GM11168 (cell line): ENCODE results near the gene MMD.

Experiments
- in situ Hi-C: fragments of 300-500 bp; cut with MboI; formaldehyde crosslinking; loops from one replicate; pipeline ENCODE4 v1.12.0; 2022; ENCODE audit warnings: low sequenced_read_pairs; ENCODE audit not compliant: unreplicated experiment

The MMD gene

DNA sequence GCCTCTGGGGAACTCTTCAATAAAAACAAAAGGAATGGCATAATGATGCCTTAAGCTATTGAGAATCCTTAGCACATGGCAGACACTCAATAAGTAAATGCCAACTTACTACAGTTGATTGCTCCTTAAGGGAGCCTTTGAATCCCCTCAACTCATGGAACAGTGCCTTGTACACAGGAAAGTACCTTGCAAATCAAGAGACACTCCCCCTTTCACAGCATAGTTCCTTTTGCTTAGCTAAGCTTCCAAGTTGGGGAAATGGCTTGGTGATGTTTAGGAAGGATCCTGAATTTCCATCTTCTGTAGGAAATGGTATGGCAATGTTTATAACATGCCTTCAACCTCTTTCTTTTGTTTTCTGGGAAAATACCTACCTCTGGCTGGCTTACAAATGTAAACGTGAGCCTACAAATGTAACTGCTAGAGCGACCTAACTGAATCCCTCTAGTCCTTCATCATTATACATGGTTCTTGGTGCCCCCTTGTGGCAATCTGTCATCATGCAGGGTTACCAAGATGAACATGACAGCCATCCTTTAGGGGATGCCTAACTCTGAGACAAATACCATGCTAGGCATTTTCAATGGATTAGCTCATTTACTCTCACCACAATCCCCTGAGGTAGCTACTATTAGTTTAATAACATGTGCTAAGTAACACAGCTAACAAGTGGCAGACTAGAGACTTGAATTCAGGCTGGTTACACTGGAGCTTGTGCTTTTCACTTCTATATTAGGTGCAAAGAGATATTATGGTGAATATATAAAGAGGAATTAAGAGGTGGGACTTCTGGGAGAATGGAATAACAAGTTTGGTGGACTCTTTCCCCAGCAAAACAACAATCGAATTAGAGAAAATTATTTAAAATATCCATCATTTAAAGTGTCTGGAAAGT is 65.0 kb downstream of the MMD start:
- in situ Hi-C loops: loop anchor here (10.0 kb wide), 1 partner anchor 158 kb away; the partner anchor contains the start of gene SMIM36

DNA sequence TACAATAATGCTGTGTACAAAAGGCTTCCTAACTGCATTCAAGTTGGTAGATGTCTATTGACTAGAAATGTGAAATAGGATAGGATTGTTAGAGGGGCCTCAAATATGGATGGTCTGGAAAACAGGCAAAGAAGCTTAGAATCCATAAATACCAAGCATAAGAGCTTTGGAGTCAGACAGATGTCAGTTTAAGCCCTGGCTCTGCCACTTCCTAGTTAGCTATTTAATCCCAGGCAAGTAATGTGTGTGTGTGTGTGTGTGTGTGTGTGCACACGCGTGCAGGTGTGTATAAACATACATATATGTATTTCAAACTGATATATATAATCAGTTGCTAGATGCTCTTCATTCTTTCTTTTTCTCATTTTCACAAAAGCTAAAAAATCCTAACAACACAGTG is 66.7 kb downstream of the MMD start:
- in situ Hi-C loops: loop anchor here (10.0 kb wide), 1 partner anchor 160 kb away; the partner anchor contains the start of gene SMIM36

DNA sequence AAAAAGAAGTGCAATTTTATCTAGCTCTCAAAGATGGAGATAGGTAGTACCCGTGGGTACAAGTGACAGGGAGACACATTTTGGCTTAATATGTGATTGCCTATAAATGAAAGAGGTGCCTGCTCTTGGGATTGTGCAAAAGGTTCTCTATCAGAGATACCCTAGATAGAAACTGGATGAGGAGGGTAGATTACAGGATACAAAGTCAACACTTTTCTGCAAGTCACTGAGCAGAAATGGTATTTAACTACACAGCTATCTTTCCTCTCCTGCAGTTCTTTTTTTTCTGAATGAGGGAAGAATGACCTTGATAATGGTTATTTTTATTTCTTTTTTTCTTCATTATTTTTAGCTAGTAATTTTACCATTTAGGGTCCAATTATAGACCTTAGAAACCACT is 67.6 kb downstream of the MMD start:
- in situ Hi-C loops: loop anchor here (10.0 kb wide), 1 partner anchor 161 kb away; the partner anchor contains the start of gene SMIM36

DNA sequence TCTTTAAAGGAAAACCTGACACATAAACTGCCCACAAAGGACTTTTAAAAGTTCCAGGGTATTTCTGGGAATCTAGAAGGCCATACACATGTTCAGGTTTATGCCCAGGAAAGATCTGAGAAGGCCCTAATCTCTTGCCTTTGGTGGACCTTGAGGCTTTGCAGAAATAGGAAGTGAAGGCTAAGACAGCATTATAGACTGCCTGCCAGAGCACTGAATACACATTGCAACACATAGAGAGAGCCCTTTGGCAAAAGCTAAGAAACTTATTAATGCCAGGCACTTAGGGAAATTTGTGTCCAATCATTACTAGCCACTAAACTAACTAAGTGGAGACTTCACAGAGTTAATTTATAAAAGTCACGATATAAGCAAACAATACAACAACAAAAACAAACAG is 70.4 kb downstream of the MMD start:
- in situ Hi-C loops: loop anchor here (10.0 kb wide), 1 partner anchor 164 kb away; the partner anchor contains the start of gene SMIM36

DNA sequence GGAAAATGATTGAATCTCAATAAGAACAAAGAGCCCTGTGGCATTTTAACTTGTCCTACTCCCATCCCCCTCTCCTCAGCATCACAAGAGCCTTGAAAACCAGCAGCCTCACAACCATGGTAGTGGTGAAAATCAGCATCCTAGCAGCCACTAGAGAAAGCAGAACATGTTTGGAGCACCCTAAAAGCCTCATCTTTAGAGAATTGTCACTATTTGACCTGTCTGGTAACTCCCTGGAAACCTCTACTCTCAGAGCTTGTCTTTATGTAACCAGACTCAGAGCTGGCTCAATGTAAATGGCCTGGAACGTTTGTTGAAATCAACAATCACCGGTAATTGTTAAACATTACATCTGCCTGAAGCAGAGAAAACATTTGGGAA is 70.8 kb downstream of the MMD start:
- in situ Hi-C loops: loop anchor here (10.0 kb wide), 1 partner anchor 164 kb away; the partner anchor contains the start of gene SMIM36

DNA sequence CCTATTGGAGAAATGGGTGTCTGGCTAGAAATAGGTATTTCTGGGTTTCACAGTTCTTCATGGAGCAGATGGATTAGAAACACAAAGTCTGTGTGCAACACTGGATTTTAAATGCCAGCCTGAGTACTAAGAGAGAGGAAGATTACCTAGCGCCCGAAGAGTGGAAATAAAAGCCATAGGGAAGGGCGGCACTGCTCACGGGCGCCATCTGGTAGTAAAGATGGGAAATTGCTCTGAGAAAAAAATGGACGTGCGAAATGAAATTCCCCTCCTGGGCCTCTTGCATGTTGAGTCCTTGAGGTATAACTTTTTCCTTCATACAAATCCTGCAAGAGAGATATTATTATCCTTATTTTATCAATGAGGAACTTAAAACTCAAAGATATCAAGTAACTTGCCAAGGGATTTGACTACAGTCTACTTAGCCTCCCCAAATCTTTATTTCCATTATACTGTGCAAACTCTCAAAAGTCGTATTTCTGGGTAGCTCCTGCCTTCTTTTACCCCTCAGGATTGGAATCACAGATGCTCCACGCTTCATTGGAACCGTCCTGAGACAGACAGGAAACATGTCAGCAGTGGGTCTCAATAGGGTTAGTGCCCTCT is 72.8 kb downstream of the MMD start:
- in situ Hi-C loops: no loop called here

DNA sequence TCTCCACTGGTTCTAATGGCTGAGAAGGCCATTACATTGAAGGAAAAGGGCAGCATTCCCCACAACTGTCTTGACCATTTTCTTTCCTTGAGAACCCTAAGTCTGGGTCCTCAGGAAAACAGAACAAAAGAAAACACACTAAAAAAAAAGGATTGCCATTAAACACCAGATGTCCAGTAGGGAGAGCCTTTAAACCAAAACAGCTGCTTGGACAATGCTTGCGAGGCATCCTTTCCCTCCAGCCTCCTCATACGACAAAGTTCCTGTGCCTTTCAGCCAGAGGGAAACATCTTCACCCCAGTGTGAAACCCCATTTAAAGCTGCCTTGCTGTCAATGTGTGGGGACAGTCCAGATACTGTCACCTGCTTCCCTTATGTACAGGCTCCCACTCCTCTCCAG is 74.3 kb downstream of the MMD start:
- in situ Hi-C loops: no loop called here

DNA sequence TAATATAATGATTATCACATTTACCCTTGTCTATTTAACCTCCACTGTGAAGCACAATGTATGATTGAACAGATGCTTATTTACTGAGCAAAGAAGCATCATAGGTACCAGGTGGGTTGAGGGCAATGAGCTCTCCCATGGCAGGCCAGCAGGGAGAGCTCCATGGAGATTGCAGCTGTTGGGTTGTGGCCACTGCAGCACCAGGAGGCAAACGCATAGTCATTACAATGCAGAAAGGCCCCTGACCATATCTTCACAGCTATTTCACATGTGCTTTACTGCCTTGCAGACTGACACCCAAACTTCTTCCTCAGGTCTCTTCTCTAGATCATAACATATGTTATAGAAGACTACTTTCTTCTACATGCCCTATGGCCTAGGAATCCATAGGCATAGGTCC is 75.0 kb downstream of the MMD start:
- in situ Hi-C loops: no loop called here

DNA sequence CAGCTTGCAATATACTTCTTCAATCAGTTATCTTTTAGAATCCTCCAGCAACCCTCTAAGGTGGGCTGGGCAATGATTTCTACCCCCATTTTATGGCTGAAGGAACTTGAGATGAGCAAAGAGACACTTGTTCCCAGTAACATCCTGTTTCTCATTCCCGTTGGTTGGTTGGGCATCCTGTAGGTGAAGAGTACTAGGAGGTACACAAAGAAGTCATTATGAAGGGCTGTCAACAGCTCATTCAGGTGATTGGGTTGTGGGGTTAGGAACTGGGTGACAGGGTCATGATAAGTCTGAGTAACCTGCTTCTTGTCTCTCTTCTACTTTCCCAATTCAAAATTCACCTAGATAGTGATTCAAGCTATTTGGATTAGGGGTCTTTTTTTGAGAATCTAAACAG is 76.5 kb downstream of the MMD start:
- in situ Hi-C loops: no loop called here

DNA sequence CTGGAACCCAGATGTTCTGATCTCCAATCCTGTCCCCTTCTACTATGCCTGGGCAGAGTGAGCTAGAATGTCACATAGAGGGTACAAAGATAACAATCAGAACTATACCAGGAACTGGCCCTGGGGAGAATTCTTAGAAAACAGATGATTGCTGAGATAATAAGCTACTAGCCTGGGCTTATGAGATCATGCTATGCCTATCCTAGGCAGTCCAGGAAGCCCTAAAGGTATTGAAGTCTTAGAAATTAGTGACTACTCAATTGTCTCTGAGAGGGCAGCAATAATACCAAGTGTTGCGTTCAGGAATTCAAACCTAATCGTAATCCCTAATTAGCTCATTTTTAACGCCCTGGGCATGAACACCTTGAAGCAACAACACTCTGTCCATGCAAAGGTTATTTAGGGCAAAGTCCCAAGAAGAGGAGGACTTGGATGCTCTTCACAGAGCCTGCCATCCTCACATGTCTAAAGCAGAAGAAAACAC is 77.1 kb downstream of the MMD start:
- in situ Hi-C loops: no loop called here

DNA sequence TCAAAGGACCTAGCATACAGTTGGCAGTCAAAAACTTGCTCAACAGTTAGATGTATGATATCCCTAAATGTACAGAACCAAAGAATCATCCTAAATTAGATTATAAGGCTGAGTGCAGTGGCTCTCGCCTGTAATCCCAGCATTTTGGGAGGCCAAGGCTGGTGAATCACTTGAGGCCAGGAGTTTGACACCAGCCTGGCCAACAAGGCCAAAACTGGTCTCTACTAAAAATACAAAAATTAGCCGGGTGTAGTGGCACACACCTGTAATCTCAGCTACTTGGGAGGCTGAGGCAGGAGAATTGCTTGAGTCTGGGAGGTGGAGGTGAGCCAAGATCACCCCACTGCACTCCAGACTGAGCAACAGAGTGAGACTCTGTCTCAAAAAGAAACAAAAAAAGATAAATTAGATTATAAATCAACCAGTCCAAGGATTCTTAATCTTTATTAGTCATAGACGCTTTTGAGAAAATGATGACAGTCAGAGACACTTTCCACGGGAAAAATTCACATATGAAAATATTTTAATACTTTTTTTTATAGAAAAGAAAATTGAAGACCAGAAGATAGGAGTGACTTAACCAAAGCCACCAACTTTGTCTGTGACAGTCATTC is 77.6 kb downstream of the MMD start:
- in situ Hi-C loops: no loop called here

DNA sequence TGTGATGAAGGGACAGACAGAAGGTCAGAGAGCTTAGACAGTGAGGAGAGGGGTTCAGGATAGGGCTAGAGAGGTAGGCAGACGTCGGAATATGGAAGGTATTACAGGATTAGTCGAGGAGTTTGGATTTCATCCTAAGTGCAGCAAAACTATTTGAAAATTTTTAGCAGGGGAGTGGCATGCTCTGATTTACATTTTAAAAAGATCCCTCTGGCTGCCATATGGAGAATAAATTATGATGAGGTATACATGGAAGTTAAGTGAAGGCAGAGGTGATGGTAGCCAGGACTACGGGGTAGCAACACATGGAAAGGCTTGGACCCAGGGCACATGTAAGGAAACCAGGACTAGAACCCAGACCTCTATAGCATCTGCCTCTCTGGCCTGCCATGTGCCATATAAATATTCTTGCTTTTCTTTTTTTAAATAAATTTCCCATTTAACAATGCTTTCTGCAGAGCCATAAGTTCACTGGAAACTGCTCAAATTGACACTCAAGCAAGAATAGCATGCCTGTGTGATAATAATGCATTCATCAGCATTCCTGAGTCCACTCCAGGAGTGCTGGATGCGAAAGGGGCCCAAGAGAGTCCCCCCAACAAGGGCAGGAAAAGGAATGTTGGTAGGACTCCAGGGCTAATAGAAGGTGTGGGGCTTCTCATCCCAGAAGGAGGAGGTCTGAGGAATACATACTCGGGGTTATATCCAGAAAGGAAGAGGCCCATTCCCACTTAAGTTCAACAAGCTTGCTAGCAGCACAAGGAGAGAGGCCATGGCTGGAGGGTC is 78.6 kb downstream of the MMD start:
- in situ Hi-C loops: no loop called here
